DMS53 (cell line): ENCODE results near the gene PKNOX2.

Experiments
- DNase-seq: peaks from one replicate; lab custom pipeline; 2025; lab: John Stamatoyannopoulos, UW

Gene PKNOX2

GRCh38 chr11:125413226-125413625 lies 248.7 kb downstream of the PKNOX2 start:
- DNase-seq, result no peak

GRCh38 chr11:125414121-125414520 lies 249.6 kb downstream of the PKNOX2 start:
- no peak for DNase-seq

GRCh38 chr11:125416981-125417935 lies 252.7 kb downstream of the PKNOX2 start:
- no peak for DNase-seq

GRCh38 chr11:125418396-125418795 lies 253.8 kb downstream of the PKNOX2 start:
- no peak for DNase-seq

GRCh38 chr11:125422681-125423080 lies 258.1 kb downstream of the PKNOX2 start:
- DNase-seq, result no peak

- peak; percentile 68 for DNase-seq
These were observed 258.8 kb downstream of the PKNOX2 start for GRCh38 chr11:125423247-125423849.

GRCh38 chr11:125425601-125426000 lies 261.1 kb downstream of the PKNOX2 start:
- DNase-seq, result no peak

GRCh38 chr11:125426818-125427528 lies 262.4 kb downstream of the PKNOX2 start:
- DNase-seq, result no peak

GRCh38 chr11:125428486-125429173 lies 264.1 kb downstream of the PKNOX2 start:
- DNase-seq, result peak; percentile 38

GRCh38 chr11:125429174-125429707 lies 264.7 kb downstream of the PKNOX2 start:
- peak; percentile 77 for DNase-seq

- no peak for DNase-seq
These were observed 265.5 kb downstream of the PKNOX2 start for GRCh38 chr11:125429807-125430678.

- DNase-seq, result no peak
These were observed 266.5 kb downstream of the PKNOX2 start for GRCh38 chr11:125431009-125431408.

- DNase-seq, result no peak
These were observed 266.9 kb downstream of the PKNOX2 start for GRCh38 chr11:125431481-125431880.

- DNase-seq, result peak; percentile 76
These were observed 269.0 kb downstream of the PKNOX2 start for GRCh38 chr11:125433454-125434121.

GRCh38 chr11:125435461-125436238 lies 271.1 kb downstream of the PKNOX2 start:
- no peak for DNase-seq

GRCh38 chr11:125441648-125442410 lies 277.3 kb downstream of the PKNOX2 start:
- no peak for DNase-seq

- DNase-seq, result no peak
These were observed 278.4 kb downstream of the PKNOX2 start for GRCh38 chr11:125442946-125443345.

GRCh38 chr11:125443767-125444311 lies 279.3 kb downstream of the PKNOX2 start:
- no peak for DNase-seq
